HG03457 (cell line): Measurements from ENCODE around the gene GPRASP3.
A peak's percentile ranks its signal among the peaks of the same experiment; 100 is the strongest.

ENCODE experiments used
- ATAC-seq: cut with Tn5 transposase; IDR thresholded peaks from one replicate; pipeline ENCODE4 v1.9.1; 2021; ENCODE audit warnings: moderate number of reproducible peaks; ENCODE audit not compliant: unreplicated experiment

The GPRASP3 gene

GRCh38 chrX:102745857-102746584 is 25.5 kb downstream of the GPRASP3 start:
- ATAC-seq = no peak

DNA sequence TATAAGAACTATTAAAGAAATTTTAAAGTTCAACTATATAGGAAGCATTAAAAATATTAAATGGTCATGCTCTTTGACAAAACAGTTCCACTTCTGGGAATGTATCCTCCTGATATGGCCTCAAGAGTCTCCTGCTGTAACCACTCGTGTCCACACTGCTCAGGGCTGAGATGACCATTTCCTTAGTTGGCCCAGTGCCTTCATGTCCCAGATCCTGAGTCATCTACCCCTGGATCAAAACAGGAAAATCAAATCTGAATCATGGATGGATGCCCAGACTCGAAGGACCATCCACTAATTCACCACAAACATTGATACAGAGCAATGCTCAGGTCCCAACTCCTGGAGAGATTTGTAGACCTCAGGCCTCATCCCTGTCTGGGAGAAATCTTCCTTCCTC is 44.7 kb downstream of the GPRASP3 start:
- no peak for ATAC-seq

GRCh38 chrX:102765809-102766208 is 45.3 kb downstream of the GPRASP3 start:
- no peak for ATAC-seq

- ATAC-seq = no peak
These were observed 46.7 kb downstream of the GPRASP3 start for GRCh38 chrX:102767287-102767686.

GRCh38 chrX:102768987-102769761 is 48.6 kb downstream of the GPRASP3 start:
- ATAC-seq = peak; percentile 92
